ENCODE results near the gene LRRC32. TPM values are rescaled to one million over a fixed set of nuclear protein-coding genes. Genes with fewer than 3 reads are reported as not detected.

Gene LRRC32
- total RNA-seq, 2 experiments from 2014 or later = 0.82 to 0.87 TPM

- no peak for DNase-seq
- no peaks in the 10 kb centered on the region for H3K36me3 Mint-ChIP-seq (ENCODE audit: low read depth)
- ChIA-PET CTCF (interaction anchor here (1.4 kb wide), 1 partner anchor 53 kb away, joined by 3 read pairs; no protein-coding TSS in a partner anchor), POLR2A (no interaction called here)
- H3K27me3 Mint-ChIP-seq = peaks cover 42% of the 10 kb centered on the region
- peaks cover 2% of the 10 kb centered on the region for H3K4me1 Mint-ChIP-seq
- H3K4me3 Mint-ChIP-seq = no peak overlapping the region
- no peaks in the 10 kb centered on the region for H3K9me3 Mint-ChIP-seq
- no peak overlapping the region for H3K27ac Mint-ChIP-seq
Measured at GRCh38 chr11:76640501-76640900, 30.0 kb downstream of the LRRC32 start.

GRCh38 chr11:76639621-76640020, 30.9 kb downstream of the LRRC32 start:
- Mint-ChIP-seq H3K36me3 (ENCODE audit: low read depth) (no peaks in the 10 kb centered on the region), H3K4me3 (no peak overlapping the region), H3K27ac (no peak overlapping the region), H3K4me1 (peaks cover 2% of the 10 kb centered on the region), H3K27me3 (peaks cover 40% of the 10 kb centered on the region), H3K9me3 (no peaks in the 10 kb centered on the region)
- ChIA-PET POLR2A (no interaction called here), CTCF (interaction anchor here (1.4 kb wide), 1 partner anchor 52 kb away, joined by 3 read pairs; no protein-coding TSS in a partner anchor)
- no peak for DNase-seq

DNA sequence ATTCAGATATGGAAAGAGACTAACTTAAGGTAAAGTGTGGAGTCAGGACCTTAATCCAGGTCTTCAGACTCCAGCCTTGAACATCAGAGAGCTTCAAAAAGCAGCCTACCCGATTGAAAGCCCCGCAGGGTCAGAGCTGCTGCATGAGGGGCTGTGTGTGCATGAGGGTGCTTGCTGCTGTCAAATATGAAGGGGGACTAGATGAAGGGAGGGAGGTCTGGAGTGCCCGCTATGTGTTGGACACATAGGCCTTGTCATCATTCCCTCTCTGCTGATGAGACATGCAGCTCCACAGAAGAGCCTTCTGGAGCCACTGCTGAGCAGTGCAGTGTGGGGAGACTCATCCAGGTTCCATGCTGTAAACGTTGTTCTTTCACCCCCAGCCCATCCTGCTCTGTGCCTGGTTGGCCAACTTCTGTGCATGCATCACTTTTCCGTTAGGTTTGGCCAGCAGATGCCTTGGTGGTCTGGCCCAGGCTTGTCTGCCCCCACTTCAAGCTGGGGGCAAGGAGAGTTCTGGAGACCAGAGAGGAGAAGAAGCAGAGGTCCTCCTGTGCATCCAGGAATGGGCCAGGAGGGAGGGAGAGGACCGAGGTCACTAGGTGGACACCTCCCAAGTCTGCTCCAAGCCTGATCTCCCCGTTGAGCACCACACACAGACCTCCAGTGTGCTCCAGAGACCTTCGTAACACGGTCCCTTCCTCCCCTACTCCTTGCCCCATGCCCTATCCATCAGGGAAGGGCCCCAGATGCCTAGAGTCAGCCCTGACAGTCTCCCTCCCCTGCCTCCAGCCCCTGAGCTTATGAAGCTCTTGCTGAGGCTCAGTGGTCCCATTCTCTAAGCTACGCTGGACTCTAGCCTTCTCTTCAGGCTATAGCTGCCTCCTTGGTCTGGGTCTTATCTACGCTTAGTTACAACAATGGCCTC, 32.0 kb downstream of the LRRC32 start:
- no peak overlapping the region for H3K27ac Mint-ChIP-seq
- no peaks in the 10 kb centered on the region for H3K9me3 Mint-ChIP-seq
- H3K4me1 Mint-ChIP-seq = peaks cover 2% of the 10 kb centered on the region
- H3K4me3 Mint-ChIP-seq = no peak overlapping the region
- H3K27me3 Mint-ChIP-seq = peaks cover 35% of the 10 kb centered on the region
- DNase-seq = no peak
- ChIA-PET POLR2A (no interaction called here), CTCF (interaction anchor here (0.8 kb wide), 1 partner anchor 430 kb away, joined by 3 read pairs; no protein-coding TSS in a partner anchor)
- no peaks in the 10 kb centered on the region for H3K36me3 Mint-ChIP-seq (ENCODE audit: low read depth)

- ChIA-PET POLR2A (no interaction called here), CTCF (no interaction called here)
- no peak for DNase-seq
- no peak overlapping the region for H3K4me3 Mint-ChIP-seq
- H3K27ac Mint-ChIP-seq = no peak overlapping the region
- peaks cover 27% of the 10 kb centered on the region for H3K27me3 Mint-ChIP-seq
- peaks cover 2% of the 10 kb centered on the region for H3K4me1 Mint-ChIP-seq
- H3K36me3 Mint-ChIP-seq (ENCODE audit: low read depth) = no peaks in the 10 kb centered on the region
- H3K9me3 Mint-ChIP-seq = no peaks in the 10 kb centered on the region
Measured at GRCh38 chr11:76637491-76638269, 32.9 kb downstream of the LRRC32 start.

GRCh38 chr11:76636826-76637460, 33.6 kb downstream of the LRRC32 start:
- DNase-seq = no peak
- no peak overlapping the region for H3K27ac Mint-ChIP-seq
- H3K4me3 Mint-ChIP-seq = no peak overlapping the region
- H3K27me3 Mint-ChIP-seq = peaks cover 25% of the 10 kb centered on the region
- CTCF ChIA-PET = no interaction called here
- POLR2A ChIA-PET = no interaction called here
- peaks cover under 1% of the 10 kb centered on the region for H3K36me3 Mint-ChIP-seq (ENCODE audit: low read depth)
- H3K9me3 Mint-ChIP-seq = no peaks in the 10 kb centered on the region
- peaks cover 3% of the 10 kb centered on the region for H3K4me1 Mint-ChIP-seq

DNA sequence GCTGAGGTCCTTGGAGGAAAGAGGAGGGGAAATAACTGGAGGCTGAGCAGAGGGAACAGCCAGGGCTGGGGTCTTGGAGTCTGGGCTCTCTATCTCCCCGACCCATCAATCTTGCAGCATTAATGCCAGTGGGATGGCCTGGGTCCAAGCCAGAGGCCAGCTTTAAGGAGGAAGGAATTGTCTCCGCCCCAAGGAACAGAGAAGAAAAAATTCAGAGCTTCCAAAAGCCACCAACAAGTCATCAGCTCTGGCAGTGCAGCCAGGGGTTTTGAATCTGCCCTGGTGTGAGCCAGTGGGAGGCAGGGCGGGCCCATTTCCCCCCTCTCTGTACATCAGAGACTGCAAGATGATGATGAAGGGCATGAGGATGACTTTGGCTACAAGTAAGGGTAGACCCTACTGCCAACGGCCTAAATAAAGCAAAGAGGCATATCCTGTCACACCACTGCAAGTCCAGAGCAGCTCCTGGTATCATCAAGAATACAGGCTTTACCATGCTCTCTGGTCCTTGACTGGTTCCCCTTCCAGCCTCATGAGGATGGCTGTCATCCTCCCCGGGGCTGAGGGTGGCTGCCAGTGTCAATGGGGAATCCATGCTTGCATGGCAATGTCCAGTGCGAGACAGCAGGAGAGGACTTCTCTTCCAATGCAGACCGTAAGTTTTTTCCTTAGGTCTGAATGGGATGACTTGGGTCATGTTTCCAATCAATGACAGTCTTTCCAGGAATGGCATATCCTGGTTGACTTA, 34.4 kb downstream of the LRRC32 start:
- POLR2A ChIA-PET = no interaction called here

GRCh38 chr11:76634886-76635285, 35.7 kb downstream of the LRRC32 start:
- peaks cover 23% of the 10 kb centered on the region for H3K27me3 Mint-ChIP-seq
- no peaks in the 10 kb centered on the region for H3K9me3 Mint-ChIP-seq
- no peak overlapping the region for H3K4me3 Mint-ChIP-seq
- DNase-seq = no peak
- H3K27ac Mint-ChIP-seq = no peak overlapping the region
- ChIA-PET CTCF (interaction anchor here (0.6 kb wide), 1 partner anchor 1058 kb away, joined by 5 read pairs; no protein-coding TSS in a partner anchor), POLR2A (no interaction called here)
- peaks cover 2% of the 10 kb centered on the region for H3K36me3 Mint-ChIP-seq (ENCODE audit: low read depth)
- H3K4me1 Mint-ChIP-seq = peaks cover 11% of the 10 kb centered on the region

More for the DNA sequence above, 34.4 kb downstream of the LRRC32 start:
- CTCF ChIA-PET = no interaction called here
- Mint-ChIP-seq H3K27me3 (peaks cover 23% of the 10 kb centered on the region), H3K4me3 (no peak overlapping the region), H3K27ac (no peak overlapping the region), H3K4me1 (peaks cover 3% of the 10 kb centered on the region), H3K9me3 (no peaks in the 10 kb centered on the region), H3K36me3 (ENCODE audit: low read depth) (peaks cover 2% of the 10 kb centered on the region)
- DNase-seq = no peak

- ChIA-PET POLR2A (no interaction called here), CTCF (no interaction called here)
- Mint-ChIP-seq H3K27ac (no peak overlapping the region), H3K4me3 (no peak overlapping the region), H3K36me3 (ENCODE audit: low read depth) (peaks cover 2% of the 10 kb centered on the region), H3K9me3 (no peaks in the 10 kb centered on the region), H3K27me3 (peaks cover 20% of the 10 kb centered on the region), H3K4me1 (peaks cover 32% of the 10 kb centered on the region)
- no peak for DNase-seq
Measured at GRCh38 chr11:76632492-76632891, 38.1 kb downstream of the LRRC32 start.

DNA sequence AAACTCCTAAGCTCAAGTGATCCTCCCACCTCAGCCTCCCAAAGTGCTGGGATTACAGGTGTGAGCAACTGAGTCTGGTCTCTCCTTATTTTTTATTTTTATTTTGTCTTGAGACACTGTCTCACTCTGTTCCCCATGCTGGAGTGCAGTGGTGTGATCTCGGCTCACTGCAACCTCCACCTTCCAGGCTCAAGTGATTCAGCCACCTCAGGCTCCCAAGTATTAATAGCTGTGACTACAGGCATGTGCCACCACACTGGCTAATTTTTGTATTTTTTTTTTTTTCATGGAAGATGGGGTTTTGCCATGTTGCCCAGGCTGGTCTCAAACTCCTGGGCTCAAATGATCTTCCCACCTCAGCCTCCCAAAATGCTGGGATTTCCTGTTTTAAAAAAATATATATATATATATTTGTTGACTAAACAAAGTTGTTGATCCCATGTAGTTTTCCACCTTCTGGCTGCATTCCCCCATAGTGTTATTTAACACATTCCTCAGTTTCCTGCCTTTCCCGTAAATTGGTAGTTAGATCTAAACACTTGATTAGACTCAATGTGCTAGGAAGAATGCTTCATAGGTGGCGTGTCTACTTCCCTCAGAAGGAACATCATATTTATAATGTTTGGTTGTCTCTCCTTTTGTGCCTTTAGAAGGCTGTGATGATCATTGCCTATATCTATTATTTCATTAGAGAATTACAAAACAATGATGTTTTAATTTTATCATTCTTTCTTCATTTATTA, 38.8 kb downstream of the LRRC32 start:
- CTCF ChIA-PET = interaction anchor here (0.5 kb wide), 1 partner anchor 424 kb away, joined by 3 read pairs; no protein-coding TSS in a partner anchor
- peaks cover 2% of the 10 kb centered on the region for H3K36me3 Mint-ChIP-seq (ENCODE audit: low read depth)

GRCh38 chr11:76630600-76631281, 39.8 kb downstream of the LRRC32 start:
- Mint-ChIP-seq H3K36me3 (ENCODE audit: low read depth) (peaks cover 4% of the 10 kb centered on the region), H3K27me3 (peaks cover 15% of the 10 kb centered on the region), H3K4me3 (no peak overlapping the region), H3K27ac (no peak overlapping the region), H3K9me3 (peaks cover 4% of the 10 kb centered on the region), H3K4me1 (peaks cover 44% of the 10 kb centered on the region)
- ChIA-PET POLR2A (no interaction called here), CTCF (interaction anchor here (0.8 kb wide), 2 partner anchors 11 to 24 kb away, joined by 3 read pairs; no protein-coding TSS in a partner anchor)
- no peak for DNase-seq

More for the DNA sequence above, 38.8 kb downstream of the LRRC32 start:
- Mint-ChIP-seq H3K27ac (no peak overlapping the region), H3K4me3 (no peak overlapping the region), H3K27me3 (peaks cover 18% of the 10 kb centered on the region), H3K9me3 (no peaks in the 10 kb centered on the region), H3K4me1 (peaks cover 40% of the 10 kb centered on the region)
- POLR2A ChIA-PET = no interaction called here
- DNase-seq = no peak

DNA sequence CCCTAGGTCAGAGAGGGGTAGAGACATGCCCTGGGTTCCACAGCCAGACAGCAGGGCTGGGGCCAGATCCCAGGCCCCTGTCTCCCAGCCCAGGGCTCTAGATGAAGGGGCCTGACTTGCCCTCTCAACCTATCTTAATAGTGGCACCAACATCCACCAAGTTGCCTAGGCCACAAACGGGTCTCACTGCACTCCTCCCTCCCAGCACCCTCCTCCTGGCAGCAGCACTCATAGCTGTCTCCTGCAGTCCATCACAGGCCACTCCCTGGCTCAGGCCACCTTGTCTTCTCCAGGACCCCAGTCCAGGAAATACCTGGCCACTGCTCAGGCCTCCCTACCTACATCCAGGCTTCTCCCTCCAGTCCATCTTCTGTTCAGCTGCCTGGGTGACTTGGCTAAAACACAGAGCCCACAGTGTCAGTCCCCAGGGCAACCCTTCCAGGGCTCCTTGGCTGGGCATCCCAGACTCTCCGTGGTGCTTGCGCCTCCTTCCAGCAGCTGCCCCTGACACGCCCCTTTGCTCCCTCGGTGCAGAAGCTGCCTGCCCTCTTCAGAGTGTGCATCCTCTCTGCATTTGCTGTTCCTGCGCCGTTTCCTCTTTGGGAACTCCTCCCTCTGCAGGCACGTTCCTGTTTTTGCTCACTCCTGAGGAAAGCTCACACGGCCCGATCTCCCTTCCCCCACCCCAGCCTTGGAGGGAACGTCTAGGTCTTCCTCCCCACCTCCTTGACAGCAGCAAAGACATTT, 40.5 kb downstream of the LRRC32 start:
- POLR2A ChIA-PET = no interaction called here
- Mint-ChIP-seq H3K4me1 (peaks cover 44% of the 10 kb centered on the region), H3K9me3 (peaks cover 11% of the 10 kb centered on the region), H3K27ac (no peak overlapping the region), H3K36me3 (ENCODE audit: low read depth) (peaks cover 9% of the 10 kb centered on the region), H3K4me3 (no peak overlapping the region), H3K27me3 (peaks cover 17% of the 10 kb centered on the region)
- CTCF ChIA-PET = interaction anchor here (0.8 kb wide), 2 partner anchors 12 to 25 kb away, joined by 3 read pairs; no protein-coding TSS in a partner anchor
- DNase-seq = no peak

Measured in activated CD4-positive, alpha-beta T cell treated with anti-CD3 and anti-CD28 coated beads, Interleukin-2, amount 10 ng/mL, durations not matched to agents 7 days and 5 days (primary cell).